GM18867 (cell line): Measurements from ENCODE around the gene CLASP1.
"Not testable (repeated sequence)": the region's sequence is repeated elsewhere in the genome, so short reads cannot be mapped to it uniquely, and the experiment has no call there.

Experiments used
- ATAC-seq: cut with Tn5 transposase; IDR thresholded peaks from one replicate; pipeline ENCODE4 v1.9.1; 2021; ENCODE audit warnings: mild to moderate bottlenecking, moderate library complexity; ENCODE audit not compliant: unreplicated experiment

Gene CLASP1

GRCh38 chr2:121625953-121626352, 23.3 kb downstream of the CLASP1 start:
- no peak for ATAC-seq

- no peak for ATAC-seq
Observed at GRCh38 chr2:121617042-121617599, 32.1 kb downstream of the CLASP1 start.

- no peak for ATAC-seq
Observed at GRCh38 chr2:121613774-121614173, 35.5 kb downstream of the CLASP1 start.

- no peak for ATAC-seq
Observed at GRCh38 chr2:121613152-121613551, 36.1 kb downstream of the CLASP1 start.

DNA sequence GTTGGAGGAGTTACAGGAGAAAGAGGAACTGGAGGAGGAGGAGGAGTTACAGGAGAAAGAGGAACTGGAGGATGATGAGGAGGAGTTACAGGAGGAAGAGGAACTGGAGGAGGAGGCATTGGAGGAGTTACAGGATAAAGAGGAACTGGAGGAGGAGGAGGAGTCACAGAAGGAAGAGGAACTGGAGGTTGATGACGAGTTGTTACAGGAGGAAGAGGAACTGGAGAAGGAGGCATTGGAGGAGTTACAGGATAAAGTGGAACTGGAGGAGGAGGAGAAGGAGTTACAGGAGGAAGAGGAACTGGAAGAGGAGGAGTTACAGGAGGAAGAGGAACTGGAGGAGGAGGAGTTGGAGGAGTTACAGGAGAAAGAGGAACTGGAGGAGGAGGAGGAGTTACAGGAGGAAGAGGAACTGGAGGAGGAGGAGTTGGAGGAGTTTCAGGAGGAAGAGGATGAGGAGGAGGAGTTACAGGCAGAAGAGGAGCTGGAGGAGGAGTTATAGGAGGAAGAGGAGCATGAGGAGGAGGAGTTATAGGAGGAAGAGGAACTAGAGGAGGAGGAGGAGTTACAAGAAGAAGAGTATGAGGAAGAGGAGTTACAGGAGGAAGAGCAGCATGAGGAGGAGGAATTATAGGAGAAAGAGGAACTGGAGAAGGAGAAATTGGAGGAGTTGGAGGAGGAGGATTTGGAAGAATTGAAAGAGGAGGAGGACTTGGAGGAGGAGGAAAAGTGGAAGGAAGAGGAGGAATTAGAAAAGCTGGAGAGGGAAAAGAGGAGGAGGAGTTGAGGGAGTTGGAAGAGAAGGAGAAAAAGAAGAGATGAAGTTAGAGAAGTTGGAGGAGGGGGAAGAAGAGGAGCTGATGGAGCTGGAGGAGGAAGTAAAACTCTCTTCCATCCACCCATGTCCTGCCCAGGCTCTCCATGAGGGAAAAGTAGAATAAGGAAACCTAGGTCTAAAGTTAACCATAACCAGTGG, 37.2 kb downstream of the CLASP1 start:
- ATAC-seq = no peak

GRCh38 chr2:121611048-121611649, 38.1 kb downstream of the CLASP1 start:
- not testable (repeated sequence) for ATAC-seq

GRCh38 chr2:121610487-121610874, 38.8 kb downstream of the CLASP1 start:
- not testable (repeated sequence) for ATAC-seq

DNA sequence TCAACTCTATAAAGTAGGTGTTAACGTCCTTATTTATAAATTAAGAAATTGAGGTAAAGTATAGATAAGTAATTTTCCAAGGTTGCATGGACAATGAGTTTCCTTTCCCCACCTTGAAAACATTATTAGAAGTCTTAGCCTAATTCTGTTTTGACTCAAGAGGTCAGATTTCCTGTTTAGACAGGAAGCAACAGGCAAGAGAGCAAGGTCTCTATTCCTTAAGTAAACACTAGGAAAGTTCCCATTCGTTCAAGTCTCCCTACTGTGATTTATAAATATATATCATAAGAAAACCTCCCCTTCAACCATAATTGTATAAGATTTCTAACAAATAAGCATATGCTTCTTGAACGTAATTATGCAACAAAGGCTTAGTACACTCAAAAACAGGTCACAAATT, 40.3 kb downstream of the CLASP1 start:
- ATAC-seq = no peak

DNA sequence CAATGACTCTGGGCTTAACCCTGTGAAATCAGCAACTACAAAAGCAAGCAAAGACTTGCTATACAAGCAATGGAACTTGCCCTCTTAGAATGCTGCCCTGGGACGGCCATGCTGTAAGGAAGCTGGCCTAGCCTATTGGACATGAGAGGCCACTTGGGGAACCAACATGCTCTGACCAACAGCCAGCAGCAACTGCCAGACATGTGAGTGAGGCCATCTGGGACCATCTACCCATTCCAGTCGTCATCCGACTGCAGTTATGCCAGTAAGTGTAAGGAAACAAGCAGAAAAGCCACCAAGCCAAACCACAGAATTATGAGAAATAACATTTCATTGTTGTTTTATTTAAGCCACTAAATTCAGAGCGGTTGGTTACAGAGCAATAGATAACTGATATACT, 40.9 kb downstream of the CLASP1 start:
- no peak for ATAC-seq

DNA sequence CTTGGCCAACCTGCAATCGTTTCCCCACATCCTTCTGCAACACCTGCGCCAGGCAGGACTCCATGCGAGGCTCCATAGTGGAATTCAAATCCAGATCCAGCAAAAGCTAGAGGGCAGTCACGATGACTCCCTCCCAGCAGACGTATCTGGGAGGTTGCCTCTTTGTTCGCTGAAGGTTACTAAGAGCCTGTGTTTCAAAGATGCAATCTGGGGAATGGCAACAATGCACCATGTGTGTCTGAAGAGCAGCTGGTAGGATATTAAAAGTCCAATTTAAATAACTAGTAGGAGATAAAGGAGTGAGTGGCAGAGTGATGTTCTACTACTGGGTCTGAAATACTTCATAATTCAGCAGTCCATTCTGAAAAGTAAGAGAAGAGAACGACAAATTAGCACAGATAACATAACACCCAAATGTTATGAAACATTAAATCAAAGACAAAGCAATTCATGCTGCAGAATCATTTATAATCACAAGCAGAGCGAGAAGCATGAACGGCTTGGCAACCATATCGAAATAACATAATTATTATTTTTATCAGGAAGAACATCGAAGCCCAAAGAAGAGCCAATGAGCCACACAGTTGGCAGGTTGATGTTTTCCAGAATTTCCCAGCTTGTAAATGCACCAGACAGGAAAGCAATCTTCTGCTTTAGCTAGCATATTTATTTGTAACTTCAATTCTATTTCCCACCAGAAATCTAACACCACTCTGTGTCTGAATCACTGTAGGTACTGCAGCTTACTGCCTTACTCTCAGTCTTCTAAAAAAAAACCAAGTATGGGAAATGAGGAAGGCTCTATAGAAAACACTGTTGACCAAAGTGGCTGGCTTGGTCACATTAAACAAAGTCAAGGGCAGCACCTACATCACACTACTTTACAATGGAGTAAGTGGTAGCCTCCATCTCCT, 43.2 kb downstream of the CLASP1 start:
- ATAC-seq = no peak

GRCh38 chr2:121603185-121603584, 46.1 kb downstream of the CLASP1 start:
- no peak for ATAC-seq

DNA sequence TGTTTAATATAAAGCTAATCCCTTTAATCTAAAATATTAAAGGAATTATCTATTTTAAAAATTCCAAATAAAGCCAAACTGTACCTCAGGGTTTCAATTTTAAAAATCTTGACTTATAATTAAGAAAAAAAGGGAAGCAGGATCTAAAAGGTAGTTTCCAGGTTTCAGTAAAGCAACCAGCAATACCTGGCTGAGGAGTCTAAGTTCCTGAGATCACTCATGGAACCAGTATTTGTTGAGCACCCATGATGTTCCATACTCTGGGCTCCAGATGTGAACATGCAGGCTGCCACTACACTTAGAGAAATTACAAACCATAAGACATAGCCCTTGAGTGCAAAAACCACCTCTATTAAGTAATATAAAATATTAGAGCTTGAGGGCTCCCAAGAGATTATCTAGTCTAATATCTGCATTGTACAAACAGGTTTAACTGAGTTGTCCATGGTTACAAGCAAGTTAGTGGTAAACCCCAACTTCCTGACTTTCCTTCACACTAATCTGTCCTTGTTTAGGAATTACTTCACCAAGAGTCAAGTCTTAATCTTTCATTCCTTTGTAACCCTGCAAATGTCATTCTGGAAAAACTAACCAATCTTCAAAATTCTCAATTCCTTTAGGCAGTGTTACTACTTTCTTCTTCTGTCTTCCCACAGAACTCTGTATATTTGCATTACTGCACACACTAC, 49.2 kb downstream of the CLASP1 start:
- peak; percentile 47 for ATAC-seq

- no peak for ATAC-seq
Observed at GRCh38 chr2:121598087-121598486, 51.2 kb downstream of the CLASP1 start.

GRCh38 chr2:121596221-121597080, 52.8 kb downstream of the CLASP1 start:
- peak; percentile 48 for ATAC-seq

GRCh38 chr2:121595012-121595891, 54.0 kb downstream of the CLASP1 start:
- ATAC-seq = peak; percentile 33

GRCh38 chr2:121591199-121591598, 58.1 kb downstream of the CLASP1 start:
- ATAC-seq = no peak

- no peak for ATAC-seq
Observed at GRCh38 chr2:121588357-121588756, 60.9 kb downstream of the CLASP1 start.

GRCh38 chr2:121587131-121587530, 62.1 kb downstream of the CLASP1 start:
- no peak for ATAC-seq
